Effector memory CD4-positive, alpha-beta T cell (primary cell): ENCODE measurements around the gene RIF1.
"Not testable (repeated sequence)": the region's sequence is repeated elsewhere in the genome, so short reads cannot be mapped to it uniquely, and the experiment has no call there.

Source experiments
- DNase-seq, 3 donors: peaks; one replicate each; pipeline ENCODE4 v3.0.0-alpha.2; 2020
- H3K27ac ChIP-seq: 2 replicates; pipeline ENCODE4 v1.7.0; 2013; ENCODE audit warnings: mild to moderate bottlenecking, low read length, moderate library complexity; ENCODE audit not compliant: insufficient read depth, poor library complexity, severe bottlenecking
- H3K27me3 ChIP-seq: replicated peaks from 2 replicates; pipeline ENCODE4 v1.7.0; 2013; ENCODE audit warnings: mild to moderate bottlenecking, low read length; ENCODE audit not compliant: insufficient read depth, control insufficient read depth, poor library complexity, severe bottlenecking
- H3K36me3 ChIP-seq: 2 replicates; pipeline ENCODE4 v1.7.0; 2013; ENCODE audit warnings: mild to moderate bottlenecking, low read length, moderate library complexity; ENCODE audit not compliant: control insufficient read depth, insufficient read depth
- H3K4me1 ChIP-seq: 2 replicates; pipeline ENCODE4 v1.7.0; 2013; ENCODE audit warnings: low read length, mild to moderate bottlenecking; ENCODE audit not compliant: control insufficient read depth, insufficient read depth, poor library complexity, severe bottlenecking
- H3K4me3 ChIP-seq: 2 replicates; pipeline ENCODE4 v1.7.0; 2013; ENCODE audit warnings: low read length, low read depth, mild to moderate bottlenecking; ENCODE audit not compliant: insufficient read depth, poor library complexity, severe bottlenecking
- H3K9me3 ChIP-seq: 2 replicates; pipeline ENCODE4 v1.7.0; 2013; ENCODE audit warnings: mild to moderate bottlenecking, low read length, moderate library complexity; ENCODE audit not compliant: control insufficient read depth

The RIF1 gene

GRCh38 chr2:151417650-151418049 is 7.9 kb downstream of the RIF1 start:
- Histone ChIP-seq H3K27ac (no peak overlapping the region), H3K27me3 (no peaks in the 10 kb centered on the region), H3K4me3 (no peak overlapping the region), H3K36me3 (peaks cover 60% of the 10 kb centered on the region), H3K4me1 (no peaks in the 10 kb centered on the region), H3K9me3 (no peaks in the 10 kb centered on the region)
- no peak for DNase-seq

- H3K27ac ChIP-seq, H3K9me3 ChIP-seq, H3K4me1 ChIP-seq, DNase-seq, H3K4me3 ChIP-seq, H3K27me3 ChIP-seq: not testable (repeated sequence)
- H3K36me3 ChIP-seq = peaks cover 47% of the 10 kb centered on the region
Measured at GRCh38 chr2:151421681-151422080, 12.0 kb downstream of the RIF1 start.

GRCh38 chr2:151422917-151423439 is 13.3 kb downstream of the RIF1 start:
- no peak overlapping the region for H3K4me3 ChIP-seq
- H3K4me1 ChIP-seq = peaks cover 6% of the 10 kb centered on the region
- H3K27ac ChIP-seq = peak overlapping the region; percentile 60
- no peak for DNase-seq
- peaks cover 38% of the 10 kb centered on the region for H3K36me3 ChIP-seq
- H3K27me3 ChIP-seq = no peaks in the 10 kb centered on the region
- no peaks in the 10 kb centered on the region for H3K9me3 ChIP-seq

- Histone ChIP-seq H3K9me3 (no peaks in the 10 kb centered on the region), H3K27ac (peak overlapping the region; percentile 60), H3K27me3 (no peaks in the 10 kb centered on the region), H3K36me3 (peaks cover 42% of the 10 kb centered on the region), H3K4me3 (no peak overlapping the region), H3K4me1 (peaks cover 6% of the 10 kb centered on the region)
- DNase-seq = peak in 1 of 3 donors; percentile 12
Measured at GRCh38 chr2:151423760-151424159, 14.1 kb downstream of the RIF1 start.

- H3K36me3 ChIP-seq = peaks cover 67% of the 10 kb centered on the region
- H3K27ac ChIP-seq = no peak overlapping the region
- no peaks in the 10 kb centered on the region for H3K9me3 ChIP-seq
- no peak for DNase-seq
- no peak overlapping the region for H3K4me3 ChIP-seq
- no peaks in the 10 kb centered on the region for H3K4me1 ChIP-seq
- no peaks in the 10 kb centered on the region for H3K27me3 ChIP-seq
Measured at GRCh38 chr2:151437630-151438029, 27.9 kb downstream of the RIF1 start.

- Histone ChIP-seq H3K27ac (no peak overlapping the region), H3K4me3 (no peak overlapping the region), H3K4me1 (no peaks in the 10 kb centered on the region), H3K9me3 (no peaks in the 10 kb centered on the region), H3K27me3 (no peaks in the 10 kb centered on the region), H3K36me3 (peaks cover 69% of the 10 kb centered on the region)
- DNase-seq = no peak
Measured at GRCh38 chr2:151438506-151438905, 28.8 kb downstream of the RIF1 start.

GRCh38 chr2:151439127-151439526 is 29.4 kb downstream of the RIF1 start:
- Histone ChIP-seq H3K36me3 (peaks cover 67% of the 10 kb centered on the region), H3K27ac (no peak overlapping the region), H3K4me3 (no peak overlapping the region), H3K27me3 (no peaks in the 10 kb centered on the region), H3K4me1 (no peaks in the 10 kb centered on the region), H3K9me3 (no peaks in the 10 kb centered on the region)
- DNase-seq = no peak

GRCh38 chr2:151459358-151459757 is 49.7 kb downstream of the RIF1 start:
- Histone ChIP-seq H3K27me3 (no peaks in the 10 kb centered on the region), H3K27ac (no peak overlapping the region), H3K4me3 (no peak overlapping the region), H3K36me3 (peaks cover 55% of the 10 kb centered on the region), H3K9me3 (no peaks in the 10 kb centered on the region), H3K4me1 (no peaks in the 10 kb centered on the region)
- no peak for DNase-seq

GRCh38 chr2:151465771-151466170 is 56.1 kb downstream of the RIF1 start:
- Histone ChIP-seq H3K36me3 (peaks cover 56% of the 10 kb centered on the region), H3K27me3 (no peaks in the 10 kb centered on the region), H3K4me3 (no peak overlapping the region), H3K27ac (no peak overlapping the region), H3K4me1 (no peaks in the 10 kb centered on the region), H3K9me3 (no peaks in the 10 kb centered on the region)
- DNase-seq = no peak

- Histone ChIP-seq H3K27ac (no peak overlapping the region), H3K36me3 (peaks cover 43% of the 10 kb centered on the region)
Measured at GRCh38 chr2:151470556-151470955, 60.9 kb downstream of the RIF1 start.

More at GRCh38 chr2:151470556-151470955, 60.9 kb downstream of the RIF1 start:
- no peak overlapping the region for H3K4me3 ChIP-seq
- H3K27me3 ChIP-seq = no peaks in the 10 kb centered on the region
- no peak for DNase-seq
- H3K9me3 ChIP-seq = no peaks in the 10 kb centered on the region
- no peaks in the 10 kb centered on the region for H3K4me1 ChIP-seq
